H1 (cell line): Measurements from ENCODE around the gene MRPL55.

ENCODE experiments used
- CEBPB ChIP-seq: IDR thresholded peaks from 2 replicates; pipeline ENCODE4 v1.6.1; 2012; ENCODE audit warnings: low read depth, low read length
- CHD1 ChIP-seq: IDR thresholded peaks from 2 replicates; pipeline ENCODE4 v1.6.1; 2012; ENCODE audit warnings: low read depth, low read length, improper control_type of control experiment
- CHD2 ChIP-seq: IDR thresholded peaks from 2 replicates; pipeline ENCODE4 v1.6.1; 2012; ENCODE audit warnings: low read length, improper control_type of control experiment
- EP300 ChIP-seq, 2 experiments: IDR thresholded peaks; 1 replicate in 1 of 2; 2 replicates in 1 of 2; pipeline ENCODE4 v1.6.1; 2011 to 2012; ENCODE audit warnings: low read depth in 2 of 2, low read length in 2 of 2, mild to moderate bottlenecking in 2 of 2, borderline replicate concordance in 1 of 2, inconsistent platforms in 1 of 2, moderate library complexity in 1 of 2
- EZH2 ChIP-seq: fragments of 200-600 bp; sonication (generic); IDR thresholded peaks from 2 replicates; pipeline ENCODE4 v1.7.1; 2012; ENCODE audit warnings: low read depth, mild to moderate bottlenecking, moderate library complexity, low read length, inconsistent platforms; ENCODE audit not compliant: severe bottlenecking
- JUN ChIP-seq: IDR thresholded peaks from 2 replicates; pipeline ENCODE4 v1.6.1; 2011; ENCODE audit warnings: low read depth, mild to moderate bottlenecking, improper control_type of control experiment, low read length
- PHF8 ChIP-seq: fragments of 200-600 bp; sonication (generic); conservative IDR thresholded peaks from 2 replicates; pipeline ENCODE4 v1.7.1; 2012; ENCODE audit warnings: low read depth, mild to moderate bottlenecking, inconsistent platforms, low read length, moderate library complexity
- POLR2A ChIP-seq, 2 experiments: IDR thresholded peaks; 1 replicate in 1 of 2; 2 replicates in 1 of 2; pipeline ENCODE4 v1.6.1; 2011; ENCODE audit warnings: low read depth in 2 of 2, low read length in 2 of 2, mild to moderate bottlenecking in 2 of 2; ENCODE audit errors: control extremely low read depth in 1 of 2
- RAD21 ChIP-seq, 2 experiments: IDR thresholded peaks in 1 of 2; conservative IDR thresholded peaks in 1 of 2; 2 replicates each; pipeline ENCODE4 v1.6.1; 2011; ENCODE audit warnings: low read depth in 2 of 2, low read length in 2 of 2, improper control_type of control experiment in 1 of 2, inconsistent platforms in 1 of 2, mild to moderate bottlenecking in 1 of 2, moderate library complexity in 1 of 2
- RBBP5 ChIP-seq: IDR thresholded peaks from 2 replicates; pipeline ENCODE4 v1.7.1; 2012; ENCODE audit warnings: low read depth, mild to moderate bottlenecking, inconsistent platforms, low read length, moderate library complexity, borderline replicate concordance
- SP1 ChIP-seq: IDR thresholded peaks from 2 replicates; pipeline ENCODE4 v1.6.1; 2011; ENCODE audit warnings: low read depth, low read length
- YY1 ChIP-seq: IDR thresholded peaks from 2 replicates; pipeline ENCODE4 v1.6.1; 2011; ENCODE audit warnings: low read depth, mild to moderate bottlenecking, low read length
- ZNF274 ChIP-seq: IDR thresholded peaks from 2 replicates; pipeline ENCODE4 v1.7.0; 2012; ENCODE audit warnings: low read length, borderline replicate concordance; ENCODE audit errors: extremely low read depth
- TF ChIP-seq, protein P1 (sequence below), 3 experiments: IDR thresholded peaks; 1 replicate in 2 of 3; 2 replicates in 1 of 3; pipeline versions ENCODE4 v1.5.1 to v1.6.1; 2011; ENCODE audit warnings: low read length in 3 of 3, mild to moderate bottlenecking in 3 of 3, inconsistent platforms in 2 of 3, low read depth in 1 of 3, moderate library complexity in 1 of 3; ENCODE audit not compliant: insufficient read depth in 1 of 3; ENCODE audit errors: control extremely low read depth in 1 of 3

DNA sequence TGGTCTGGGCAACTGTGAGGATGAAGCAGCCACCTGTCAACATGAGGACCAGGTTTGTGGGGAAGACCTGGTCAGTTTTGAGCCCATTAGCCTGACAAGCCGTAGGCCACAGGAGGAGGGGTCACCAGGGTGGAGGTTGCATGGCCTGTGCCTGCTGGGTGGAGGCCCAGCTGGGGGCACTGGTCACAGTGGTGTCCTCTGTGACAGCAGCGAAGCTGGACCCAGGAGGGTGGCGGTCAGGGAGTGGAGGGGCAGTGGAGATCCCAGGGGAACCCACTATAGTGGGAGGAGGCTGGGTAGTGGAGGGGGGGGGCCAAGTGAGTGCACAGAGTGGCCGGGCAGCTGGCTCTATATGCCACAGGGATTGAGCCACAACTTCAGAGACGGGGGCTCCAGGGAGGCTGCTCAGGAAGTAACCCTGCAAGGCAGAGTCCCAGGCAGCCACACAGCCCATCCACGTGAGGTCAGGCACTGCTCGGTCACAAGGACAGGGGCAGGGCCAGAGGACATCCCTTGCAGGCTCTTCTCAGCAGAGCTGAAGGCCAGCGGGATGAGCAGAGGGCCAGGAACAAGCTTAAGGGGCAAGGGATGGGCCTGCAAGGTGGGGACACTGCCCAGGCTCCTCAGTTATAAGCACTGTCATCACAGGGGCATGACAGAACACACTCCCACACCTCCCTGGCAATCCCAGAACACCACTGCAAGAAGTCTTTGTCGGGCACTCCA is 3.7 kb downstream of the MRPL55 start:
- no peak for TF ChIP-seq ZNF274
- TF ChIP-seq YY1, result no peak
- TF ChIP-seq CHD2, result no peak
- TF ChIP-seq EZH2, result no peak
- no peak for TF ChIP-seq POLR2A (IDR thresholded peaks at IDR 0.05; ENCODE audit: control extremely low read depth in 1 of 2, low read depth in 2 of 2, low read length in 2 of 2)
- TF ChIP-seq, protein P1, sequence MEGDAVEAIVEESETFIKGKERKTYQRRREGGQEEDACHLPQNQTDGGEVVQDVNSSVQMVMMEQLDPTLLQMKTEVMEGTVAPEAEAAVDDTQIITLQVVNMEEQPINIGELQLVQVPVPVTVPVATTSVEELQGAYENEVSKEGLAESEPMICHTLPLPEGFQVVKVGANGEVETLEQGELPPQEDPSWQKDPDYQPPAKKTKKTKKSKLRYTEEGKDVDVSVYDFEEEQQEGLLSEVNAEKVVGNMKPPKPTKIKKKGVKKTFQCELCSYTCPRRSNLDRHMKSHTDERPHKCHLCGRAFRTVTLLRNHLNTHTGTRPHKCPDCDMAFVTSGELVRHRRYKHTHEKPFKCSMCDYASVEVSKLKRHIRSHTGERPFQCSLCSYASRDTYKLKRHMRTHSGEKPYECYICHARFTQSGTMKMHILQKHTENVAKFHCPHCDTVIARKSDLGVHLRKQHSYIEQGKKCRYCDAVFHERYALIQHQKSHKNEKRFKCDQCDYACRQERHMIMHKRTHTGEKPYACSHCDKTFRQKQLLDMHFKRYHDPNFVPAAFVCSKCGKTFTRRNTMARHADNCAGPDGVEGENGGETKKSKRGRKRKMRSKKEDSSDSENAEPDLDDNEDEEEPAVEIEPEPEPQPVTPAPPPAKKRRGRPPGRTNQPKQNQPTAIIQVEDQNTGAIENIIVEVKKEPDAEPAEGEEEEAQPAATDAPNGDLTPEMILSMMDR (IDR thresholded peaks at IDR 0.05; ENCODE audit: control extremely low read depth in 1 of 3, insufficient read depth in 1 of 3, low read depth in 1 of 3, low read length in 3 of 3), result no peak
- TF ChIP-seq CHD1, result no peak
- no peak for TF ChIP-seq PHF8
- TF ChIP-seq CEBPB, result no peak
- TF ChIP-seq RBBP5, result no peak
- TF ChIP-seq RAD21 (IDR thresholded peaks at IDR 0.05 in 1 of 2, conservative IDR thresholded peaks at IDR 0.05 in 1 of 2; ENCODE audit: low read depth in 2 of 2, low read length in 2 of 2), result no peak
- no peak for TF ChIP-seq EP300 (IDR thresholded peaks at IDR 0.05; ENCODE audit: borderline replicate concordance in 1 of 2, low read depth in 2 of 2, low read length in 2 of 2)
- TF ChIP-seq SP1, result no peak
- TF ChIP-seq JUN, result no peak
